ENCODE data around the gene KCNJ14. TPM values are rescaled to one million over a fixed set of nuclear protein-coding genes. Genes with fewer than 3 reads are reported as not detected.

The KCNJ14 gene
- total and polyA plus RNA-seq, 2 experiments from 2014 or later: 0.81 to 0.94 TPM

DNA sequence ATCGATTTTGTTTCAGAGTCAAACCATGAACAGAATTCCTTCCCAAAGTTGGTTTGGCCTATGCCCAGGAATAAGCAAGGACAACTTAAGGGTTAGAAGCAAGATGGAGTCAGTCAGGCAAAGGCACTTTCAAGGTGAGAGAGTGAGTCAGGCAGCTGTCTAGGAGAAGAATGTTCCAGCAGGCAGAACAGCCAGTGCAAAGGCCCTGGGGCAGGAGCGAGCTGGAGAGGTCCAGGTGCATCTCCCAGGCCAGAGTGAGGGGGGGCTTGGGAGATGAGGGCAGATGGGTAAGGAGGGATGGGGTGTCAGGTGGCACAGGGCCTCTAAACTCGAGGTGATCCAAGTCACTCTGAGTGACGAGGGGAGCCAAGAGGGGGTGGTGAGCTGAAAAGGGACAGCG is 18.8 kb upstream of the KCNJ14 start (continued):
- TF ChIP-seq, protein P1, sequence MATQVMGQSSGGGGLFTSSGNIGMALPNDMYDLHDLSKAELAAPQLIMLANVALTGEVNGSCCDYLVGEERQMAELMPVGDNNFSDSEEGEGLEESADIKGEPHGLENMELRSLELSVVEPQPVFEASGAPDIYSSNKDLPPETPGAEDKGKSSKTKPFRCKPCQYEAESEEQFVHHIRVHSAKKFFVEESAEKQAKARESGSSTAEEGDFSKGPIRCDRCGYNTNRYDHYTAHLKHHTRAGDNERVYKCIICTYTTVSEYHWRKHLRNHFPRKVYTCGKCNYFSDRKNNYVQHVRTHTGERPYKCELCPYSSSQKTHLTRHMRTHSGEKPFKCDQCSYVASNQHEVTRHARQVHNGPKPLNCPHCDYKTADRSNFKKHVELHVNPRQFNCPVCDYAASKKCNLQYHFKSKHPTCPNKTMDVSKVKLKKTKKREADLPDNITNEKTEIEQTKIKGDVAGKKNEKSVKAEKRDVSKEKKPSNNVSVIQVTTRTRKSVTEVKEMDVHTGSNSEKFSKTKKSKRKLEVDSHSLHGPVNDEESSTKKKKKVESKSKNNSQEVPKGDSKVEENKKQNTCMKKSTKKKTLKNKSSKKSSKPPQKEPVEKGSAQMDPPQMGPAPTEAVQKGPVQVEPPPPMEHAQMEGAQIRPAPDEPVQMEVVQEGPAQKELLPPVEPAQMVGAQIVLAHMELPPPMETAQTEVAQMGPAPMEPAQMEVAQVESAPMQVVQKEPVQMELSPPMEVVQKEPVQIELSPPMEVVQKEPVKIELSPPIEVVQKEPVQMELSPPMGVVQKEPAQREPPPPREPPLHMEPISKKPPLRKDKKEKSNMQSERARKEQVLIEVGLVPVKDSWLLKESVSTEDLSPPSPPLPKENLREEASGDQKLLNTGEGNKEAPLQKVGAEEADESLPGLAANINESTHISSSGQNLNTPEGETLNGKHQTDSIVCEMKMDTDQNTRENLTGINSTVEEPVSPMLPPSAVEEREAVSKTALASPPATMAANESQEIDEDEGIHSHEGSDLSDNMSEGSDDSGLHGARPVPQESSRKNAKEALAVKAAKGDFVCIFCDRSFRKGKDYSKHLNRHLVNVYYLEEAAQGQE (IDR thresholded peaks at IDR 0.05; ENCODE audit: unreplicated experiment): no peak
- TF ChIP-seq ZNF331 (CRISPR knock-in tag; IDR thresholded peaks at IDR 0.05; ENCODE audit: low read depth): no peak
- no peak for TF ChIP-seq NANOG (IDR thresholded peaks at IDR 0.05; ENCODE audit: borderline replicate concordance)
- no peak for TF ChIP-seq EZH2phosphoT487 (IDR thresholded peaks at IDR 0.05; ENCODE audit: unreplicated experiment)
- TF ChIP-seq JUNB (IDR thresholded peaks at IDR 0.05; ENCODE audit: unreplicated experiment): no peak
- TF ChIP-seq CREB1 (CRISPR knock-in tag; IDR thresholded peaks at IDR 0.05; ENCODE audit: low read depth): no peak

DNA sequence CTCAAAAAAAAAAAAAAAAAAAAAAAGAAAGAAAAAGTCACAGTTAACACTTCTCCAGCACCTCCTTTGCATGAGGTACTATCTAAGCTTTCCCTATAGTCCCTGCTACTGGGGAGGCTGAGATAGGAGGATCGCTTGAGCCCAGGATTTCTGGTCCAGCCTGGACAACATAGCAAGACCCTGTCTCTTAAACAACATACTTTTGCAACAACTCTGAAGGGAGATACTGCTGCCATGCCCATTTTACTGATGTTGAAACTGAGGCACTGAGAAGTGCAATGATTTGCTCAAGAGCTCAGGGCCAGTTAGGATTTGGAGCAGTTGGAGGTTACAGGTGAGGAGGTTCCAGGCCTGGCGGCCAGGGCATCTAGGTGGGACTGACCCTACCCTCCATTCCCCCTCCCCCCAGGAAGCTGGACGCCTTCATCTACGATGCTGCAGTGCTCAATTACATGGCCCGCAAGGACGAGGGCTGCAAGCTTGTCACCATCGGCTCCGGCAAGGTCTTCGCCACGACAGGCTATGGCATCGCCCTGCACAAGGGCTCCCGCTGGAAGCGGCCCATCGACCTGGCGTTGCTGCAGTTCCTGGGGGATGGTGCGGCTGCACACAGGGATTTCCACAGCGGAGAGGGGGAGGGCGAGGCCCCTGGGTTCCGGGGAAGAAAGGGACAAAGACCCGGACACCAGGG is 13.9 kb upstream of the KCNJ14 start:
- H2AFZ ChIP-seq: no peak overlapping the region
- TF ChIP-seq, protein P1 (IDR thresholded peaks at IDR 0.05; ENCODE audit: unreplicated experiment): no peak
- Mint-ChIP-seq H3K9me3 (no peaks in the 10 kb centered on the region), H3K36me3 (ENCODE audit: low read depth) (peaks cover 15% of the 10 kb centered on the region), H3K27ac (no peak overlapping the region), H3K4me3 (no peak overlapping the region; the same call in 2 of the 3 replicates), H3K4me1 (peaks cover 22% of the 10 kb centered on the region), H3K27me3 (ENCODE audit: insufficient read depth, low read depth, poor library complexity) (peaks cover 23% of the 10 kb centered on the region)
- DNase-seq (ENCODE audit: low spot score) (no peak), ATAC-seq (no peak)
- no peaks in the 10 kb centered on the region for H3K36me3 ChIP-seq (ENCODE audit: insufficient read depth)
- H3F3A ChIP-seq (replicated peaks; ENCODE audit: low read depth): peaks cover 18% of the 10 kb centered on the region
- H3K9me2 ChIP-seq (ENCODE audit: insufficient read depth): no peaks in the 10 kb centered on the region
- no peak overlapping the region for H3K27ac ChIP-seq (ENCODE audit: low read depth)
- peaks cover 21% of the 10 kb centered on the region for H3K4me1 ChIP-seq (ENCODE audit: insufficient read depth)
- H3K79me2 ChIP-seq (replicated peaks; ENCODE audit: insufficient read depth): peaks cover 5% of the 10 kb centered on the region
- H3K4me2 ChIP-seq: peak overlapping the region; percentile 66
- no peaks in the 10 kb centered on the region; the same call in 1 of the 2 replicates for H4K20me1 ChIP-seq (replicated peaks; ENCODE audit: insufficient read depth)
- peaks cover 30% of the 10 kb centered on the region for H3K27me3 ChIP-seq (ENCODE audit: insufficient read depth)
- peak overlapping the region; percentile 42; the same call in 1 of the 2 replicates for H3K4me3 ChIP-seq

Measured in GM23338 (cell line).